Dedifferentiated amniotic fluid mesenchymal stem cell (primary cell): ENCODE results near the gene ZBTB7B.

Source experiments
- DNase-seq: peaks from one replicate; pipeline ENCODE4 v3.0.0-alpha.2; 2016; ENCODE audit errors: extremely low spot score

Gene ZBTB7B

GRCh38 chr1:155038602-155039307 lies 36.2 kb downstream of the ZBTB7B start:
- DNase-seq, result no peak

GRCh38 chr1:155039308-155039669 lies 36.7 kb downstream of the ZBTB7B start:
- DNase-seq, result no peak

- DNase-seq, result no peak
Observed at GRCh38 chr1:155040358-155041093, 37.9 kb downstream of the ZBTB7B start.

- DNase-seq, result no peak
Observed at GRCh38 chr1:155042789-155043188, 40.2 kb downstream of the ZBTB7B start.

GRCh38 chr1:155043301-155043702 lies 40.7 kb downstream of the ZBTB7B start:
- no peak for DNase-seq

- DNase-seq, result no peak
Observed at GRCh38 chr1:155043793-155044192, 41.2 kb downstream of the ZBTB7B start.

GRCh38 chr1:155044365-155044764 lies 41.8 kb downstream of the ZBTB7B start:
- no peak for DNase-seq

- DNase-seq, result peak; percentile 60
Observed at GRCh38 chr1:155044812-155045657, 42.4 kb downstream of the ZBTB7B start.

GRCh38 chr1:155048449-155049334 lies 46.1 kb downstream of the ZBTB7B start:
- DNase-seq, result no peak

- DNase-seq, result no peak
Observed at GRCh38 chr1:155049651-155050559, 47.3 kb downstream of the ZBTB7B start.

GRCh38 chr1:155050560-155051341 lies 48.1 kb downstream of the ZBTB7B start, which contains the start of gene ADAM15:
Gene ADAM15, plus strand, starts transcription at chr1:155051316. Its CDS starts 71 bp downstream, at chr1:155051387.
- DNase-seq, result peak; percentile 62

- no peak for DNase-seq
Observed at GRCh38 chr1:155051342-155051776, 48.8 kb downstream of the ZBTB7B start.

GRCh38 chr1:155051777-155052398 lies 49.3 kb downstream of the ZBTB7B start:
- no peak for DNase-seq

- no peak for DNase-seq
Observed at GRCh38 chr1:155052439-155053395, 50.1 kb downstream of the ZBTB7B start.

- no peak for DNase-seq
Observed at GRCh38 chr1:155053531-155054105, 51.0 kb downstream of the ZBTB7B start.

GRCh38 chr1:155057104-155057503 lies 54.5 kb downstream of the ZBTB7B start:
- DNase-seq, result no peak

- DNase-seq, result no peak
Observed at GRCh38 chr1:155057788-155058211, 55.2 kb downstream of the ZBTB7B start.
